Measurements from ENCODE around the gene CINP.

Gene CINP

GRCh38 chr14:102344485-102344884, 18.2 kb downstream of the CINP start:
- TF ChIP-seq CTCF (IDR thresholded peaks at IDR 0.05; ENCODE audit: borderline replicate concordance, insufficient read depth, low read depth, low read length), result no peak
- no peak overlapping the region for H3K4me3 ChIP-seq (ENCODE audit: low read depth, low read length)

GRCh38 chr14:102344084-102344483, 18.6 kb downstream of the CINP start:
- no peak for TF ChIP-seq CTCF (IDR thresholded peaks at IDR 0.05; ENCODE audit: borderline replicate concordance, insufficient read depth, low read depth, low read length)
- H3K4me3 ChIP-seq (ENCODE audit: low read depth, low read length), result no peak overlapping the region

GRCh38 chr14:102342238-102342637, 20.5 kb downstream of the CINP start:
- H3K4me3 ChIP-seq (ENCODE audit: low read depth, low read length), result no peak overlapping the region
- no peak for TF ChIP-seq CTCF (IDR thresholded peaks at IDR 0.05; ENCODE audit: borderline replicate concordance, insufficient read depth, low read depth, low read length)

GRCh38 chr14:102341566-102341965, 21.1 kb downstream of the CINP start:
- TF ChIP-seq CTCF (IDR thresholded peaks at IDR 0.05; ENCODE audit: borderline replicate concordance, insufficient read depth, low read depth, low read length), result no peak

GRCh38 chr14:102338724-102339123, 24.0 kb downstream of the CINP start:
- no peak overlapping the region for H3K4me3 ChIP-seq (ENCODE audit: low read depth, low read length)
- TF ChIP-seq CTCF (IDR thresholded peaks at IDR 0.05; ENCODE audit: borderline replicate concordance, insufficient read depth, low read depth, low read length), result no peak

More at GRCh38 chr14:102341566-102341965, 21.1 kb downstream of the CINP start:
- H3K4me3 ChIP-seq (ENCODE audit: low read depth, low read length), result no peak overlapping the region

- no peak overlapping the region for H3K4me3 ChIP-seq (ENCODE audit: low read depth, low read length)
- no peak for TF ChIP-seq CTCF (IDR thresholded peaks at IDR 0.05; ENCODE audit: borderline replicate concordance, insufficient read depth, low read depth, low read length)
These were observed 27.5 kb downstream of the CINP start for GRCh38 chr14:102335163-102335562.

- H3K4me3 ChIP-seq (ENCODE audit: low read depth, low read length), result no peak overlapping the region
- TF ChIP-seq CTCF (IDR thresholded peaks at IDR 0.05; ENCODE audit: borderline replicate concordance, insufficient read depth, low read depth, low read length), result no peak
These were observed 28.6 kb downstream of the CINP start for GRCh38 chr14:102333795-102334705.
